Fibroblast of mammary gland (primary cell): ENCODE data around the gene ZNF846.
A peak's percentile ranks its signal among the peaks of the same experiment; 100 is the strongest.
"Not testable (repeated sequence)": the region's sequence is repeated elsewhere in the genome, so short reads cannot be mapped to it uniquely, and the experiment has no call there.

ENCODE experiments used
- DNase-seq: peaks from one replicate; pipeline ENCODE4 v3.0.0-alpha.2; 2010; ENCODE audit warnings: low read depth
- H3K4me3 ChIP-seq: 2 replicates; pipeline ENCODE4 v1.5.1; 2011; ENCODE audit warnings: low read depth, mild to moderate bottlenecking, low read length, moderate library complexity; ENCODE audit not compliant: control insufficient read depth
- CTCF ChIP-seq: conservative IDR thresholded peaks from 2 replicates; pipeline ENCODE4 v1.5.1; 2011; ENCODE audit warnings: low read depth, low read length, inconsistent platforms; ENCODE audit not compliant: control insufficient read depth, insufficient read depth

The ZNF846 gene

GRCh38 chr19:9757544-9758501 is 10.7 kb downstream of the ZNF846 start:
- no peak for TF ChIP-seq CTCF
- peak; percentile 14 for DNase-seq
- H3K4me3 ChIP-seq = no peak overlapping the region

- no peak for DNase-seq
- no peak overlapping the region for H3K4me3 ChIP-seq
- TF ChIP-seq CTCF = no peak
Measured at GRCh38 chr19:9752701-9753443, 15.7 kb downstream of the ZNF846 start.

- no peak for DNase-seq
- no peak overlapping the region for H3K4me3 ChIP-seq
- TF ChIP-seq CTCF = no peak
Measured at GRCh38 chr19:9751446-9751845, 17.1 kb downstream of the ZNF846 start.

DNA sequence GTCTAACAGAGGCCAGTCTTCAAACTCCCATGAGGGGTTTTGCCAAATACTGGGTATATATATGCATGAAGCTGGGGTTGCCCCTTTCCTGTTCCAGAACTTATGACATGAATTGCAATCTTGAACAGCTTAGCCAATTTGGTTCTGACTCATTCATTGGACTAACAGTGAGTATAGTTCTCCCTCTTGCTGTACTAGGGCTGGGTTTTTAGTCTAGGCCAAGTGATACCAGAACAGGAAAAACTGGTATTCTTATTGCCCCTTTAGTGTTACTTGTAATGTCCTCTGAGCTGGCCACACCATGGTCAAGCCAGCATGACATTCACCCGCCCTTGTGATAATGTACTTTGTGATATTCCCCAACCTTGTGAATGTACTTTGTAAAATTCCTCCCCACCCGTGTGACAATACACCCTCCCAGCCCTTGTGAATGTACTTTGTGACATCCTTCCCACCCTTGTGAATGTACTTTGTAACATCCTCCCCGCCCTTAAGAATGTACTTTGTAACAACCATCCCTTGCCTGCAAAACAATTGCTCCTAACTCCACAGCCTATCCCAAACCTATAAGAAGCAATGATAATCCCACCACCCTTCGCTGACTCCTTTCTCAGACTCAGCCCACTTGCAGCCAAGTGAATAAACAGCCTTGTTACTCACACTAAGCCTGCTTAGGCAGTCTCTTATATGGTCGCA is 26.9 kb downstream of the ZNF846 start:
- DNase-seq = no peak
- no peak overlapping the region for H3K4me3 ChIP-seq
- TF ChIP-seq CTCF = no peak

DNA sequence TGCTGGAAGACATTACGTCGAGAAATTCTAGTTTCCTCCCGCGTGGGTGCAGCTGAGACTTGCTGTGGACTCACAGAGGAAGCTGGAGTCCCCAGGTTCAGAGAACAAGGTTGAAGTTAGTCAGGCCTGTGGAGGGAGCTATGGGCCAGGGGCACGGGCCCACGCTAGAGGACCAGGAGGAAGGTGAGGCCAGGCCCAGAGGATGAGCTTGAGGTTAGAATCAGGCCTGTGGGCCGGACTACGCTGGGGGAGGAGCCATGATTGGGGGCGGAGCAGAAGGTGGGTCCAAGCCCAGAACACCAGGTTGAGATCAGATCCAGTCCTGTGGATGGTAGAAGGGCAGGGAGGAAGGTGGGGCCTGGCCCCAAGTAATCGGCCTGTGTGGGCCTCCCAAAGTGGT is 32.6 kb downstream of the ZNF846 start:
- no peak for DNase-seq
- no peak for TF ChIP-seq CTCF
- H3K4me3 ChIP-seq = no peak overlapping the region

DNA sequence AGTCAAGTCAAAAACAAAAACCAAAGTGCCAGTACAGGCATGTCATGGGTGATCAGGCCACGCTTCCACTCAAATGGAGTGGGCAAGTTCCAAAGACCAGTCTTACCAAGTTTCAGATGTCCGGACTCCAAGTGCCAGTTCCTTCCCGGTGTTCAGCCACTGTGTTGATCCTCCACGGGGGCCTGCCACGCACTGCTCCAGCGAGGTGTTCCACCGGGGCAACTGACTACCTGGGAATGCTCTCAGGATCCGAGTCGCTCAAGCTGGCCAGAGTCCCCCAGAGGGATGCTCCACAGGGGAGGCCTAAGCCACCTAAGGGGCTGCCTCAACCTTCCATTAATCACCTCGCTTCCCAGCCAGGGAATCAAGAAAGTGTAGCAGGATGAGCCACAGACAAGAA is 38.5 kb downstream of the ZNF846 start:
- not testable (repeated sequence) for H3K4me3 ChIP-seq, DNase-seq
